Activated CD4-positive, alpha-beta T cell treated with anti-CD3 and anti-CD28 coated beads for 24 hours (primary cell): ENCODE data around the gene MBTPS1.

Experiments
- DNase-seq, 2 donors: peaks; one replicate each; pipeline ENCODE4 v3.0.0-alpha.2; 2020; ENCODE audit warnings: low read depth in 2 of 2

Gene MBTPS1

GRCh38 chr16:84074721-84075120, 42.0 kb downstream of the MBTPS1 start:
- no peak for DNase-seq

- DNase-seq = no peak
Observed at GRCh38 chr16:84072014-84072413, 44.7 kb downstream of the MBTPS1 start.

GRCh38 chr16:84071121-84071520, 45.6 kb downstream of the MBTPS1 start:
- DNase-seq = no peak

- DNase-seq = no peak
Observed at GRCh38 chr16:84069540-84069939, 47.2 kb downstream of the MBTPS1 start.

- no peak for DNase-seq
Observed at GRCh38 chr16:84068783-84069462, 47.8 kb downstream of the MBTPS1 start.

GRCh38 chr16:84068041-84068440, 48.7 kb downstream of the MBTPS1 start:
- no peak for DNase-seq

GRCh38 chr16:84067640-84068039, 49.1 kb downstream of the MBTPS1 start:
- DNase-seq = no peak

GRCh38 chr16:84065536-84066132, 51.1 kb downstream of the MBTPS1 start:
- DNase-seq = peak; percentile 17 to 18

GRCh38 chr16:84063980-84064379, 52.8 kb downstream of the MBTPS1 start:
- no peak for DNase-seq

- DNase-seq = peak; percentile 46 to 61
Observed at GRCh38 chr16:84062734-84063640, 53.8 kb downstream of the MBTPS1 start.

GRCh38 chr16:84061236-84061819, 55.4 kb downstream of the MBTPS1 start:
- DNase-seq = no peak

- DNase-seq = no peak
Observed at GRCh38 chr16:84059946-84060901, 56.5 kb downstream of the MBTPS1 start.

- DNase-seq = no peak
Observed at GRCh38 chr16:84059111-84059510, 57.6 kb downstream of the MBTPS1 start.

- no peak for DNase-seq
Observed at GRCh38 chr16:84058664-84059063, 58.1 kb downstream of the MBTPS1 start.

GRCh38 chr16:84058211-84058610, 58.5 kb downstream of the MBTPS1 start:
- DNase-seq = no peak

- no peak for DNase-seq
Observed at GRCh38 chr16:84056933-84057332, 59.8 kb downstream of the MBTPS1 start.

GRCh38 chr16:84055801-84056634, 60.7 kb downstream of the MBTPS1 start:
- DNase-seq = no peak

- DNase-seq = no peak
Observed at GRCh38 chr16:84055366-84055765, 61.4 kb downstream of the MBTPS1 start.

- no peak for DNase-seq
Observed at GRCh38 chr16:84054916-84055315, 61.8 kb downstream of the MBTPS1 start.

GRCh38 chr16:84054271-84054670, 62.5 kb downstream of the MBTPS1 start:
- no peak for DNase-seq
